HG03520 (cell line): Measurements from ENCODE around the gene ZFP14.
"Not testable (repeated sequence)": the region's sequence is repeated elsewhere in the genome, so short reads cannot be mapped to it uniquely, and the experiment has no call there.

Experiments used
- ATAC-seq: cut with Tn5 transposase; IDR thresholded peaks from one replicate; pipeline ENCODE4 v1.9.1; 2021; ENCODE audit warnings: mild to moderate bottlenecking, moderate library complexity; ENCODE audit not compliant: unreplicated experiment

Gene ZFP14

DNA sequence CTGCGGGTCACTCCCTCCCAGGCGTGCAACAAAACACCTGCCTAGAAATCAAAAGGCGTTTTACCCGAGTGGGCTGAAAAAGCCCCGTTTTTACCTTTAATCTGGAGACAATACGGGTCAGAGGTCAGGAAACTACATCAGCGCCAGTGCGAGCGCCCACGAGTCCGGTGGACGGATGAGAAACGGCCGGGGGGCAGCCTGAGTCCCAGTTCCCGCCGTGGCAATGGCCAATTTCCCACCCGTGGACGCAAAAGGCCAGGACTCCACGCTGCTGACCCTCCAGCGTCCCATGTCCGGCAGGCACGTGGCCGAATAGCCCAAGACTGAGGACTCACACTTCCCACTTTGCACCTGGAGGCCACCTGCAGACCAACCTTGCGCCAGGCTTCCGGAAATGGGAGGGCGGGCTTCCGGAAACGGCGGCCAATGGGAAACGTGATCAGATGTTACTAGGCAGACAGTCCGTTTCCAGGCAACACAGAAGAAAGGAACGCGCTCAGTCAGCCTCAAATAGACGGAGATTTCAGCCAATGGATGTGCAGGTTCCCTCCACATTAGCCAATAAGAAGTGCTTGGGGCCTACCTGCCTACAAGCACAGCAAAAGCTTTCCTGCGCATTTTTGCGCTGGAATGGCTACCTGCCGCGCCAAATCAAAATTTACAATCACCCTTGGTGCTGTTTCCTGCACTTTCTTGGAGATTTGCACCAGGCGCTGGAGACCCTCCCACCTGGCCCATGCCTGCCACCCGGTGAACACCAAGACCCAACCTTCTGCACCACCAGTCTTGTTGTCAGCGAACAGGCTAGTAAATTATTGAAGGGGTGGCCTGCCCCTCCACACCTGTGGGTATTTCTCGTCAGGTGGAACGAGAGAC is 47.4 kb downstream of the ZFP14 start:
- no peak for ATAC-seq

DNA sequence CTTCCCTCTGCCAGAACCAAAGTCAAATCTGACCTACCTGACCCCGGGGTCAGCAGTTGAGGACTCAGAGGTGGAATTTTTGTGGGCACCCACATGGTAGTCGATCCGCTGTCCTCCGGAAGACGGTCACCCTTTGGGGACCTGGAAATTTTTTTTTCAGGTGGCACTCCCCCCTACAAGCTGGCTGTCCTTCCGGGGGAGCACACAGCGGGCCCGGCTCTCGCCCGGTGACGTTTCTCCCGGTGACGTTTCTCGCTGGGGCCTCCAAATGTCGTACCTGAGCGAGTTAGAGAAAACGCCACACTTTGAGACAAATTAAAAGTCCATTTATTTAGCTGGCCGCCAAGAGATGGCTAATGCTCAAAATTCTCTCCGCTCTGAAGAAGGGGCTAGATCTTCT is 48.8 kb downstream of the ZFP14 start:
- no peak for ATAC-seq

- not testable (repeated sequence) for ATAC-seq
Measured at GRCh38 chr19:36329534-36329933, 49.5 kb downstream of the ZFP14 start.

GRCh38 chr19:36326649-36327048 is 52.4 kb downstream of the ZFP14 start:
- ATAC-seq = not testable (repeated sequence)

DNA sequence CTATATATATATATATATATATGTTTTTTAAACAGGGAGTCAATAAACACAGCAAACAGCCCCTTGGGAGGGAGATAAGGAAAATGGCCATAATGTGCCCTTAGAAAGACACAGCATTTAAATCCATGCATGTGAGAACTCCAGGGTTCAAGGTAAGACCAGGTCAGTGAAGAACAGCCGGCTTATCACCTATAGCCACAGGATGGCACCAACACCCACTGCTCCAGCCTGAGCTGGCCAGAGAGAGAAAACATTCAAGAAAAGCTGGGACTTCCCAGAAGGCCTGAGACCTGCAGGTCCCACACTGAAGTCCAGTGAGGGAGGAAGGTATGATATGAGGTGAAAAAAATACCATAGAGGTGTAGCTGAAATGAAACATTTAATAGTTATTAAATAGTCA is 63.8 kb downstream of the ZFP14 start:
- not testable (repeated sequence) for ATAC-seq

DNA sequence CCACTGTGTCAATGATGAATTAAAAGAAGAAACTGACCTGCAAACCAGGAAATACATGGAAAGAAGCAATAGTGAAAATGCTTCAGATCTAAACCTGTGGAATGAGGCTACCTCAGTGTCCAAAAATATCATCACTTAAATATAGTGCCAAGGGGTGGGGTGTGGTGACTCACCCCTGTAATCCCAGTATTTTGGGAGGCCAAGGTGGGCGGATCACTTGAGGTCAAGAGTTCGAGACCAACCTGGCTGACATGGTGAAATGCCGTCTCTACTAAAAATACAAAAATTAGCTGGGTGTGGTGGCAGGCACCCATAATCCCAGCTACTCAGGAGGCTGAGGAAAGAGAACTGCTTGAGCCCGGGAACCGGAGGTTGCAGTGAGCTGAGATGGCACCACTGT is 64.9 kb downstream of the ZFP14 start:
- not testable (repeated sequence) for ATAC-seq

DNA sequence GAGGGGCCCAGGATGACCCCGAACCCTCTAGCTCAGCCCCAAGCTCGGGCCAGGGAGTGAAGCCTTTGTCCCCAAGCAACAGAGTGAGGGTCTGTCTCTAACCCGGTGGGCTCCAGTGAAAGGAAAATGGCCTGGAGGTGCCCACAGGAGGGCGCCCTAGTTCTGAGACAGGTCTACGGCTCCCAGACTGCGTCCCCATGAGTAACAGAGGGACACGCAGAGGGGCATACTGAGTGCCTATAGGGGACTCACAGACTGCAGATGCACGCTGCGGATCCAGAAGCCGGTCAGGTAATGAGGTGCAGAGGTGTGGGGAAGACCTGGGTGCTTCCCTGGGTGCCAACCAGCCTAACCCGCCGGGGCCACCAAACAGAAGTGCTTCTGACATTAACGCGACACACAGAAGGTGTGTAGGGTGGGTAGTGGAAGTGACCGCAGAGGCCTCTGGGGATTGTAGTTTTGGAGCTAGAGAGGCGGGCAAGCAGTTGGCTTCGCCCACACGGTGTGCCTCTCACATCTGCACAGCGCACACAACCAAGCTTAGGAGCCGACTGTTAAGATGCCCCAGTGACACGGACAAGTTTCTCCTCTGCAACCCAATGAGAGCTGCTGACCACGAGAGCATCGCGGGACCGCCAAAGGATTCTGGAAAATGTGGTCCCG is 67.8 kb downstream of the ZFP14 start:
- not testable (repeated sequence) for ATAC-seq

GRCh38 chr19:36310416-36310990 is 68.5 kb downstream of the ZFP14 start:
- ATAC-seq = not testable (repeated sequence)

DNA sequence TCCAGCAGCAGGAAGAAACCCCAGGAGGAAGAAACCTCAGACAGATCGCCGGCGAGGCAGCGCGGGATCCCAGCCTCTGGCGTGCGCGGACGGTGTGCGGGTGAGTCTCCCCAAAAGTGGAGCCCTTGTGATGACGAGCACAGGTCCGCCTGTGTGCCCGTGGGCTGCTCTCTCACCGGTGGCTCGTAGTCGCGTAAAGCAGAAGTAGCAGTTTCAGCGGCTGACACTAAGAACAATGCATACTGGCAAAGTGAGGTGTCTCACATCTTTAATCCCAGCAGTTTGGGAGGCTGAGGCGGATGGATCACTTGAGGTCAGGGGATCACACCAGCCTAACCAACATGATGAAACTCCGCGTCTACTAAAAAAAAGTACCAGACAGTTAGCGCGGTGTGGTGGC is 69.2 kb downstream of the ZFP14 start:
- ATAC-seq = not testable (repeated sequence)

DNA sequence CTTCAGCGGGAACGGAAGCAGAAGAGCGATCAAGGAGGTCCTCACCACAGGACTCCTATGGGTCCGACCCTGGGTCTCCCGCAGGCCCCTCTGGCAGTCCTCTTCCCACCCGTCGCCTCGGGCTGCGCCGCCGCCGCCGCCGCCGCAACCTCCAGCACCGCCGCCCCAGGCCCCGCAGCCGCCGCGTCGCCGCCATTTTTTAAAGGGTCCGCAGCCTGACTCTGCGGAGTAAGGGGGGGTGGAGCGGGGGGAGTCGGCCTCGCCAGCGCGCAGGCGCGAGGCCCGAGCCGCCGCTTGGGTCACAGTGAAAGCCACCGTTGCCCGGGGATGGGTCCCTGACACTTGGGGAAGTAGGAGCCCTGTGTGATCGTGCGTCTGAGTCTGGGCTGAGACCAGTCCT is 69.7 kb downstream of the ZFP14 start:
- not testable (repeated sequence) for ATAC-seq

- not testable (repeated sequence) for ATAC-seq
Measured at GRCh38 chr19:36292317-36292716, 86.7 kb downstream of the ZFP14 start.
